HG02759 (cell line): ENCODE measurements around the gene METTL25.
"Not testable (repeated sequence)": the region's sequence is repeated elsewhere in the genome, so short reads cannot be mapped to it uniquely, and the experiment has no call there.

Experiments
- ATAC-seq: cut with Tn5 transposase; IDR thresholded peaks from one replicate; pipeline ENCODE4 v1.9.1; 2021; ENCODE audit warnings: mild to moderate bottlenecking, moderate library complexity; ENCODE audit not compliant: unreplicated experiment

The METTL25 gene, protein sequence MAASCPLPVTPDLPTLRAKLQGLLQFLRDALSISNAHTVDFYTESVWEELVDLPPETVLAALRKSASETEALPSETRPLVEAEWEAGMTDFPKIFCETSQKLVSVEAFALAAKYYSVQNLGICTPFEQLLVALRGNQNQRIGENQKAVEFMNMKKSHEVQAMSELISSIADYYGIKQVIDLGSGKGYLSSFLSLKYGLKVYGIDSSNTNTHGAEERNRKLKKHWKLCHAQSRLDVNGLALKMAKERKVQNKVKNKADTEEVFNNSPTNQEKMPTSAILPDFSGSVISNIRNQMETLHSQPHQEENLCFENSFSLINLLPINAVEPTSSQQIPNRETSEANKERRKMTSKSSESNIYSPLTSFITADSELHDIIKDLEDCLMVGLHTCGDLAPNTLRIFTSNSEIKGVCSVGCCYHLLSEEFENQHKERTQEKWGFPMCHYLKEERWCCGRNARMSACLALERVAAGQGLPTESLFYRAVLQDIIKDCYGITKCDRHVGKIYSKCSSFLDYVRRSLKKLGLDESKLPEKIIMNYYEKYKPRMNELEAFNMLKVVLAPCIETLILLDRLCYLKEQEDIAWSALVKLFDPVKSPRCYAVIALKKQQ

GRCh38 chr12:82358200-82359114 lies at the start of gene METTL25, which contains the start of gene CCDC59:
TSS of gene METTL25 (plus strand) at chr12:82358529. CDS start at chr12:82358566, 37 bp downstream.
TSS of gene CCDC59 (minus strand) at chr12:82358387. CDS start at chr12:82358376, 11 bp downstream.
- ATAC-seq, result peak; percentile 94

DNA sequence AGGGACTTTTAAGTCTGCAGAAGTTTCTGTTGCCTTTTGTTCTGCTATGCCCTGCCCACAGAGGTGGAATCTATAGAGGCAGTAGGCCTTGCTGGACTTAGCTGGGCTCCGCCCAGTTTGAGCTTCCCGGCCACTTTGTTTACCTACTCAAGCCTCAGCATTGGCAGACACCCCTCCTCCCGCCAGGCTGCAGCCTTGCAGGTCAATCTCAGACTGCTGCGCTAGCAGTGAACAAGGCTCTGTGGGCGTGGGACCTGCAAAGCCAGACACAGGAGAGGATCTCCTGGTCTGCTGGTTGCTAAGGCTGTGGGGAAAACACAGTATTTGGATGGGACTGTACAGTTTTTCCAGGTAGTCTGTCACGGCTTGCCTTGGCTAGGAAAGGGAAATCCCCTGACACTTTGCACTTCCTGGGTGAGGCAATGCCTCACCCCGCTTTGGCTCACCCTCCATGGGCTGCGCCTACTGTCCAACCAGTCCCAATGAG lies 43.9 kb upstream of the METTL25 start:
- ATAC-seq, result no peak

DNA sequence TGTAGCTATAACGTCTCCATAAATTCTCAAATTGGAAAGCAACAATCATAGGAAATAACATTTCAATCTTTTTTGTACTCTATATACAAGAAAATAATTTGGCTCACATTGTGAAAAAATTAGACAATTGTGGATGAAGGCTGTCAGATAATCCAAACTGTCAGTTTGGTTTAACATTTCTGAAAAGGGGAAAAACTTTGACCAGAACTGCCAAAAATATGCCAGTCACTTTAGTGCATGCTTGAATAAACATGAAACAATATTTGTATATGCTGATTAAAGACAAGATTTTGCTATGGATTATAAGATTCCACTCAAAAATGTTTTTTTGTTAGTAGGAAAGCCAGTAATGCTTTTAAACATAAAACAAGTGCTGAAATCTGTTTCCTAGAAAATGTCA lies 39.1 kb upstream of the METTL25 start:
- no peak for ATAC-seq

DNA sequence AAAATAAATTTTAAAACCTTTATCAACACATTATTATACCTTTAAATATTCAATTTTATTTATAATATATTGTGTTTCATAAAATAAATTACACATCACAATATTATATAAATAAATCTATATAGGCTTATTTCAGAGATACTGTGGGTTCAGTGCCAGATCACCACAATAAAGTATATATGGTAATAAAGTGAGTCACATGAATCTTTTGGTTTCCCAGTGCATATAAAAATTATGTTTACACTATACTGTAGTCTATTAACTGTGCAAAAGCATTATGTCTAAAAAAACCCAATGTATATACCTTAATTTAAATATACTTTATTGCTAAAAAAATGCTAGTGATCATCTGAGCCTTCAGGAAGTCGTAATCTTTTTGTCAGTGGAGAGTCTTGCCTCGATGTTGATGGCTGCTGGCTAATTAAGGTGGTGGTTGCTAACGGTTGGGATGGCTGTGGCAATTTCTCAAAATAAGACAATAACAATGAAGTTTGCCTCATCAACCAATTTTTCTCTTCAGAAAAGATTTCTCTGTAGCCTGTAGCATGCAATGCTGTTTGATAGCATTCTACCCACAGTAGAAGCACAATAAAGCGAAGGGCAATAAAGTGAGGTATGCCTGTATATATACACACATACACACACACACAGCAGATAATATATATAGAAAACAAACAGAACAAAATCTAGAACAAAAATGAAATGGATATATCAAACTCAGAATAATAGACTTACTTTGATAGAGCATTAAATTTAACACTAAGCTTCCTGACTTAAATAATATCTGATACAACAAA lies 32.6 kb upstream of the METTL25 start:
- ATAC-seq, result no peak

- ATAC-seq, result peak; percentile 39
Observed at GRCh38 chr12:82326905-82327503, 31.3 kb upstream of the METTL25 start.

DNA sequence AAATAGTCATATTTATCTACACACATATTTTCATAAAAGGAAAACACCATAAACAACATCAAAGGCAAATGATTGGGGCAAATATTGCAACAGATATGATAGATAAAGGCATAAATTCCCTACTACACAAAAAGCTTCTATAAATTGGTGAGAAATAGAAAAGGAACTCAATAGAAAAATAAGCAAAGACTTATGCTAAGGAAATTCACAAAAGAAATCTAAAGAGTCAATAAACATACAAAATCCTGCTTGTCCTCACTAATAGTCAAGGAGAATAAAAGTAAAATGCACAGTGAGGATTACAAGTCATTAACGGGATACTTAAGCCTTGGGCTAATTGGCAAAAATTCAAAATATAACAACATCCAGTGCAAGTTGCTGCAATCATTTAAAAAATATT lies 30.5 kb upstream of the METTL25 start:
- no peak for ATAC-seq

DNA sequence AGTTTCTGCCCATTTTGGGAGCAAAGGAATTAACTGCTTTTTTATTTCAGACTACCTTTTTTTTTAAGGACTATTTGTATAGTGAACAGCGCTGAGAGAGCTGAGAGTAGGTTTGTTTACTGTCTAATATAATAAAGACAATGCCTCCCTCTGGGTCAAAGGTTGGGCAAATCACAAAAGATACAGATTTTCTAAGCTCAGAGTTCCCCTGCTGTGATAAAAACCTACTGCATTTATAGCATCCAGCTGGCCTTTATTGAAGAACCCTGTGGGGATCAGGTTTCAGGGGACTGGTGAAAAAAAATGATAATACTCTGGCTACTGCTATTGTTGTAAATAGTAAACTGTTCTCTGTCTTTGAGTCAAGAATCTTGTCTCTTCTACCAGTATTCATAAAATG lies 28.8 kb upstream of the METTL25 start:
- ATAC-seq, result no peak

DNA sequence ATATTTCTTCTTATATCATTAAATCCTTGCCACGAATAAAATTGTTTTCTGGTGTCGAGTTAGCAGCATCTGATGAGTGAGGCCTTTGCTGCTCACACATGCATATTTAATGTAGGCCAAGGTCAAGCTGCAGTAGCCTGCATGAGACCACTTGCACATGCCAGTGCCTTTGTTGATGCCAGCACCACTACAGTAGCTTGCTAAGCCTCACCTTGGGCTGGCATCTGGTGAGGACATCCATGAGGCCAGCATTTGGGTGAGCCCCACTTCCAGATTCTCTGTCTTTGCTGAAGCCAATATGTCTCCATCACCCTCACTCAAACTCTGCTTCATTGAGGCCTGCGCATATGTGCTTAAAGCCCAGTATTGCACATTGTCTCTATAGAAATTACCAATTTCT lies 8.2 kb upstream of the METTL25 start:
- no peak for ATAC-seq

DNA sequence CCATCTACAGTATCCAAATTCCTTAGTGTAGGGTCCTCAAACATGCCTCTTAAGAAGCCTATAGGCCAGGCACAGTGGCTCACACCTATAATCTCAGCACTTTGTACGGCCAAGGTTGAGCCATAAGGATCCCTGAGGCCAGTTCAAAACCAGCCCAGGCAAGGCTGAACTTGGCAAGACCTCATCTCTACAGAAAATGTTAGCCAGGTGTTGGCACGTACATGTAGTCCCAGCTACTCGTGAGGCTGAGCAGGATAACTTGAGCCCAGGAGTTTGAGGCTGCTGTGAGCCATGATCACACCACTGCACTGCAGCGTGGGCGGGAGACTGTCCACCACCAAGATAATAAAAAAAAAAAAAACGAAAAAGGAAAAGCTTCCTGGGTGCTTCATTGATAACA lies 6.9 kb upstream of the METTL25 start:
- ATAC-seq, result no peak

GRCh38 chr12:82357340-82357739 lies 989 bp upstream of the METTL25 start:
- ATAC-seq, result no peak

DNA sequence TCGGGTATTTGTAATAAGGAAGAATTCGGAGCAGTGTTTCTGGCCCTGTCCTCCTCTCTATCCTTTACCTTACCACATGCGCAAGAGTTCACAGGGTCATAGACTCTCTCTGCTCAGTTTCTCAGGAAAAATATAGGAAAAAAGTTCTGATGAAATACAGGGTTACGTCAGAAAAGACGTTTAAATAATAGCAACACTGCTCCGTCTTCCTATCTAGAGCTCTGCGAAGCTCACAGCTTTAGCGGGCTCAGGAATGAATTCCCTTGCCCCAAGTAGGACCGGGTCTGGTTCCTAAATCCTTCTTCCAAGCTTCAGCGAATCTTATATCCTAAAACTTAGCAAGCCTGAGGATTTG lies 507 bp upstream of the METTL25 start:
- no peak for ATAC-seq

- ATAC-seq, result peak; percentile 3
Observed at GRCh38 chr12:82359115-82359478, 768 bp downstream of the METTL25 start.

DNA sequence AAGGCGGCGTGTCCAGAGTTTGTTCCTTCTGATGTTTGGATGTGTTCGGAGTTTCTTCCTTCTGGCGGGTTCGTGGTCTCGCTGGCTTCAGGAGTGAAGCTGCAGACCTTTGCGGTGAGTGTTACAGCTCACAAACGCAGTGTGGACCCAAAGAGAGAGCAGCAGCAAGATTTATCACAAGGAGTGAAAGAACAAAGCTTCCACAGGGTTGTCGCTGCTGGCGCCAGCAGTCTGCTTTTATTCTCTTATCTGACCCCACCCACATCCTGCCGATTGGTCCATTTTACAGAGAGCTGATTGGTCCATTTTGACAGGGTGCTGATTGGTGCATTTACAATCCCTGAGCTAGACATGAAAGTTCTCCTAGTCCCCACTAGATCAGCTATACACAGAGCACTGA lies 2.5 kb downstream of the METTL25 start:
- ATAC-seq, result not testable (repeated sequence)

- ATAC-seq, result no peak
Observed at GRCh38 chr12:82361461-82361915, 3.2 kb downstream of the METTL25 start.

DNA sequence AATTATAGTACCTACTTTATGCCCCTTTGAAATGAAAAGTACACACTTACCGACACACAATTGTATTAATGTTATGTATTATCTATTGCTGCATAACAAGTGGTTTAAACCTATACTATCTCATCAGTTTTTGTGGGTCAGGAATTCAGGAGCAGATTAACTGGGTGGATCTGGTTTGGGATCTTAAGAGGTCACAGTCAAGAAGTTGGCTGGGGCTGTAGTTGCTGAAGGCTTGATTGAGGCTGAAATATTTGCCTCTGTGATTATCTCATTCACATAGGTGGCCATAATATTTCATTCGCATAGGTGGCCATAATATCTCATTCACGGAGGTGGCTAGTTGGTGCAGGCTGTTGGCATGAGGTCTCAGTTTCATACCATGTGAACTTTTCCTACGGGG lies 5.7 kb downstream of the METTL25 start:
- no peak for ATAC-seq

GRCh38 chr12:82366197-82366596 lies 7.9 kb downstream of the METTL25 start:
- no peak for ATAC-seq

GRCh38 chr12:82375201-82375600 lies 16.9 kb downstream of the METTL25 start:
- no peak for ATAC-seq

DNA sequence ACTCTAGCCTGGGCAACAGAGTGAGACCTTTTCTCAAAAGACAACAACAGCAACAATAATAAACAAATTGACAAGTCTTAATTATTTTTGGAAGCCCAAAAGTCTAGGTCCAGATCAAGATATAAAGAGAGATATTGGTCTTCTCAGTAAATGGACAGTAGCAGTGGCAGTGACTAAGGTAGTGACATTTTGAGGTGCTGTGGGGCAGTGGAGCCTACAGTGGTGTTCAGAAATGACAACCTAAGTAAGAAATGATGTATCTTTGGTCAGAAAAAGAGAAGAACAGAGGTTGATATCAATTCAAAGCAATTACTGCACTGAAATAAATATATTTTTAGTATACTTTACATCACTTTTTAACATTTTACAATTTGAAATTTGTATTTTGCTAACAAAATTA lies 20.7 kb downstream of the METTL25 start:
- ATAC-seq, result no peak

DNA sequence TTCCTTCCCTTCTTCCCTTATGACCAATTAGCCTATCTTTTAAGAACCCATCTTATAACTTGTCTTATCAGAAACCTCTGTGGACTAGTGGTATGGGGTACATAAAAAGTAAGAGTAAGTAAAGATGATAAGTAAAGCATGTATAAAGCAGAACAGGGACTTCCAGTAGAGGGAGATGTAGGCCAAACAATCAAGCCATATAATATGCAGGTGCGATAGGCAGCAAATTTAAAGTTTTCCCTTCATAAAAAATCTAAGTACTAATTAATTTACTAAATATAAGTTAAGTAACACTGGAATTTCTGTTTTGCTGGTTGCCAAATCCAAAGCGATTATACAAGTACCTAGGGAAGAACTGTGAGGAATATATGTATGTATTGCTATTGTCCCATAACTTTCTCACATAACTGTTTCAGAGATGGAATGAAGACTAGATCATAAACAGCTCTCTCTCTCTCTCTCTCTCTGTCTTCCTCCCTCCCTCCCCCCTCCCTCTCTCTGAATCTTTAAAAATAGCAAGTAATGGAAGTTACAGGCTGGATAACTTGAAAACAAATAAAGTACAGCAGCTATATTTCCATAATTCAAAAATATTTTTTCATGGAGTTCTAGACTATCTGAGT lies 25.7 kb downstream of the METTL25 start:
- peak; percentile 52 for ATAC-seq

DNA sequence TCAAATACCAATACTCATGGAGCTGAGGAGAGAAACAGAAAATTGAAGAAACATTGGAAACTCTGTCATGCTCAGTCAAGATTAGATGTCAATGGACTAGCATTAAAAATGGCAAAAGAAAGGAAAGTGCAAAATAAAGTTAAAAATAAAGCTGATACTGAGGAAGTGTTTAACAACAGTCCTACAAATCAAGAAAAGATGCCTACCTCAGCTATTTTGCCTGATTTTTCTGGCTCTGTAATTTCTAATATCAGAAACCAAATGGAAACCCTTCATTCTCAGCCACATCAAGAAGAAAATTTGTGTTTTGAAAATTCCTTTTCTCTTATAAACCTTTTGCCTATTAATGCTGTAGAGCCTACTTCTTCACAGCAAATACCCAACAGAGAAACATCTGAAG lies 40.5 kb downstream of the METTL25 start:
- ATAC-seq, result no peak
